ENCODE measurements around the gene AK4.
A peak's percentile ranks its signal among the peaks of the same experiment; 100 is the strongest.

AK4 gene

DNA sequence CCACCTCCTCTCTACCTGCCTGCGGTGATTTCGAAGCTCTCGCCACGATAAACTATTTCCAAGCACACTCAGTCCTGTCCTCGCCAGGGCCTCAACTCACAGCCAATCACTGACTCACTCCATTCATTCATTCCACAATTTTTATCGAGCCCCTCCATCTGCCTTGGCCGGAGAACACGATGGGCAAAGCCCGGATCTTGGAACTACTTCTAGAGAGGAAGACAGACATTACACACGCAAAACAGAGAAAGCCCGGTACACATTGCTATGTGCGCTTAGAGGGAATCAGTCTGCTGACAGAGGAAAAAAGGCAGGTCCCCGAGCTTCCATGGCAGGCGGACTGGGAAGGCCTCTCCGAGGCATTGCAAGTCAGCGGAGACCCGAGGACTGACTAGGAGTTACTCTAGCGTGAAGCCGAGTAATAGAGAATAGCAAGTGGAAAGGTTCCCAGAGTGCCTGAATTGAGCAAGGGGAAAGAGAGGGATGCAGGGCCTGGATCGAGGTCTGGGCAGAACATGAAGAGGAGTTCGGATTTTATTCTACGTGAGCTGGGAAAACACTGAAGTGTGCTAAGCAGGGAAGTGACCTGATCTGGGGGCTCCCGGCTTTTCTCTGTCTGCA lies 107.1 kb downstream of the AK4 start:
- no peak for DNase-seq

- DNase-seq, result no peak
Observed at GRCh38 chr1:65255656-65256050, 107.7 kb downstream of the AK4 start.

DNA sequence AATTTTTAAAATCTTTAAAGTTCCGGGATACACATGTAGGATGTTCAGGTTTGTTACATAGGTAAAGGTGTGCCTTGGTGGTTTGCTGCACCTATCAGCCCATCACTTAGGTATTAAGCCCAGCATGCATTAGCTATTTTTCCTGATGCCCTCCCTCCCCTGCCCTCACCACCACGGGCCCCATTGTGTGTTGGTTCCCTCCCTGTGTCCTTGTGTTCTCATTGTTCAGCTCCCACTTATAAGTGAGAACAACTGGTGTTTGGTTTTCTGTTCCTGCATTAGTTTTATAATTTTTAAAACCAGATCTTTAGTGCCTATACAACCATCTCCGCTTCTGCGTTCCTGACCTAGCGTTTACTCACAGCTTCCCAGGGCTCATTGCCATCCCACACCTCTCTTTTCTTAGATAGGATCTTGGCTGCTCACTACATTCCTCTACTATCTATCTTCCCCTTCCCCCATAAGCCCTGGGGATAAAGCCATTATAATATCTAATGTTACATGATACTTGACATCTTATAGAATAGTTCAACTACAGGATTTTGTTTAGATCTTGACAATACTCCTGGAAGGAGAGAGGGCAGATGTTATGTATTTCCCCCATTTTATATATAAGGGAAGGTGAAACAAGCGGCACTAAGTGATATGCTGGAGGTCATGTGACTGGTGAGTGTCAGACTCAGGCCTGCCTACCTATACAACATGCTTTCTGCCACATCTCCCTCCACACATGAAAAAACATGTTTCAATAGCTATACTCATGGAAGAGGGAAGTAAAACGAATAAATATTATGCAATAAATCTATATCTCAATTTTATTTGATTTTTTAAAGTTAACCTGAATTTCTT lies 109.1 kb downstream of the AK4 start:
- DNase-seq, result no peak

DNA sequence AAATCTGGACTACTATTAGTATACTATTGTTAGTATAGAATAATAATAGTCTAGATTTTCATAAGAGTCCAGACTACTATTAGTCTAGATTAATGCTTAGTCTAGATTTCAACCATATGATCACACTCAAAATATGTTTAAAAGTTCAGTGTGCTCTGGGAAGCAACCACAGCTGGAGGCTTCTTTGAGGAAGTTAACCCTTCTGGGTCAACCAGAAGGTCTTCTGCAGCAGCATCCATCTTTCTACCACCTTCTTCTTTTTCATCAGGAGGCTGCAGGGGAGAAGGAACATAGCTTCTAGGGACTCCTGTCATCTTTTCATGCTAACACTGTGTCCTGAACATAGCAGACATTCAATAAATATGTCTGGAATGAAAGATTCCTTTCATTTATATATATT lies 110.1 kb downstream of the AK4 start:
- DNase-seq, result peak; percentile 11 to 16

- DNase-seq, result no peak
Observed at GRCh38 chr1:65259816-65260215, 111.8 kb downstream of the AK4 start.

GRCh38 chr1:65260851-65261473 lies 113.0 kb downstream of the AK4 start:
- no peak for DNase-seq

- DNase-seq, result no peak
Observed at GRCh38 chr1:65263286-65263685, 115.3 kb downstream of the AK4 start.

- DNase-seq, result no peak
Observed at GRCh38 chr1:65264197-65264929, 116.4 kb downstream of the AK4 start.

DNA sequence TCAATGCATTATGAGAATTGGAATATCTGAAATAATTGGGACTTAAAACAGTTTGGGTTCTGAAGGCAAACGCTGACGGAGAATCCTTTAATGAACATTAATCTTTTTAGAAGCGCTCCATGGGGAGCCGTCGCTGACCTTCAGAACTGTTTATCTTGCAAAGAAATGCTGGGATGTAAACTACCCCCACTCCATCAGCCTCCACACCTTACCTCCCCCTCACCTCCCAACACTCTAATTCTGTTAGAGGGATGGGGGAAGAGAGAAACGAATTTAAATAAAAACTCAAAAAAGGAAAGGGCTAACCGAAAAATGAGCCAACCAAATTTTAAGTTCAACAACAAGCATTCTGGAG lies 117.3 kb downstream of the AK4 start:
- no peak for DNase-seq

GRCh38 chr1:65265651-65266351 lies 117.8 kb downstream of the AK4 start:
- no peak for DNase-seq

GRCh38 chr1:65266476-65266875 lies 118.5 kb downstream of the AK4 start:
- no peak for DNase-seq

- no peak for DNase-seq
Observed at GRCh38 chr1:65267271-65267670, 119.3 kb downstream of the AK4 start.

DNA sequence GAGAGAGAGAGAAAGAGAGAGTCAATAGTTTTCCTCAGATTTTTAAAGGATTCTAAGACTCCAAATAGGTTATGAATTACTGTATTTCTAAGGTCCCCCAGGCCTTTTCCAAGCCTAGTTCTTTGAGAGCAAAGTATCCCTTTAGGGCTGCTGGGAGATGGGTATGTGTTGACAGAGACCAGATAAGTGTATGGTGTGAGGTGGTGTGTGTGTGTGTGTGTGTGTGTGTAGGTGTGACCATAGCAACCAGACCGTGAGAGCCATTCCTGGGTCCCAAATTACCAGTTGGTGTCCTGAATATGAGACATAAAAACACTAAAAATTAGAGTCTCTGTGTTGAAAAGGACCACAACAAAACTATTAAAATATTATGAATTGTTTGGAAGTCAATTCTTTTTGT lies 119.7 kb downstream of the AK4 start:
- DNase-seq, result no peak

DNA sequence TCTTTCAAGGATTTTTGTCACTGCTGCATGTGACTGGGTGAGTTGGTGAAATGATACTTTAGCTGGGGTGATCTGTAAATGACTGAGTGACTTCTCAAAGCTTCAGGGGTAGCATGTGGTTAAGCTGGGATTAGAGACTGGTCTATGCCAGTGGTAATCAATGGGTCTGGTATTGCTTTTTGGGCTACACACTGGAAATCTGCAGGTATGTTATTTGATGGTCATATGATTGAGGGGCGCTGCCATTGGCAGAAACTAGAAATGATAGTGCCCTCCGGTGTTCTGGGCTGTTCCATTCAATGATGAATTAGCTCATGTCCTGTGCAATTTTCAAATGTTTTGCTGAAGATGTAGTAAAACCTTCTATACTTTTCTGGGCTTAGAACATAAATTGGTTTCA lies 121.6 kb downstream of the AK4 start:
- no peak for DNase-seq

DNA sequence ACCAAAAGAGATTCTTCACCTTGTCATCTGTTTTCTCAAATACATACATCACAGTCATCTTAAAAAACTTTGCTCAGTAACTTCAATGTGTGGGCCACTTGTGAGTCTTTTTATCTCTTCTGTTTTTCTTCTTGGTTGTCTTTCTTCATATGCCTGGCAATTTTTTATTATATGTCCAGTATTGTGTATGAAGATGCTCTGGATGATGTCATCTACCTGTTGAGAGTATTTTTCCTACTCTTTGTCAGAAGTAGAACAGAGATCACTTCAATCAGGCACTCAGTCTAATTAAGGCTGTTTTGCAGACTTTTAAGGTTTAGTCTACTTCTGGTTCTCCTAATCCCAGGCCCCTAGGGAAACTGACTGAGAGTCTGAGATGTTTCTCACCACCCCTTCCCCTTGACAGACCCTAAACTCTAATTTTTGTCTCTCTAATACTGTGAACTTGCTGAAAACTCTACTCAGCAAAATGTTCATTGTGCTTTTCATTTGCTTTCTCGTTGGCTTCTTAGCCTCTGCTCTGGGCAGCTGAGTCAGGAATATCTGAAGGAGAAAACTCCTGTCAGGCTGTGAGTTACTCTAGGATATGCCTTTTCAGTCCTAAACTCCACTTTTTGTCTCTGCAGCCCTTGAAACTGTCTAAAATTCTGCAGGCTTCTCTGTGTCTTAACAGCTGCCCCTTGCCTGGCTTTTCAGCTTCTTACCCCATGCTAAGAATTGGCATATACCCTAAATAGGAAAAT lies 128.4 kb downstream of the AK4 start:
- no peak for DNase-seq

DNA sequence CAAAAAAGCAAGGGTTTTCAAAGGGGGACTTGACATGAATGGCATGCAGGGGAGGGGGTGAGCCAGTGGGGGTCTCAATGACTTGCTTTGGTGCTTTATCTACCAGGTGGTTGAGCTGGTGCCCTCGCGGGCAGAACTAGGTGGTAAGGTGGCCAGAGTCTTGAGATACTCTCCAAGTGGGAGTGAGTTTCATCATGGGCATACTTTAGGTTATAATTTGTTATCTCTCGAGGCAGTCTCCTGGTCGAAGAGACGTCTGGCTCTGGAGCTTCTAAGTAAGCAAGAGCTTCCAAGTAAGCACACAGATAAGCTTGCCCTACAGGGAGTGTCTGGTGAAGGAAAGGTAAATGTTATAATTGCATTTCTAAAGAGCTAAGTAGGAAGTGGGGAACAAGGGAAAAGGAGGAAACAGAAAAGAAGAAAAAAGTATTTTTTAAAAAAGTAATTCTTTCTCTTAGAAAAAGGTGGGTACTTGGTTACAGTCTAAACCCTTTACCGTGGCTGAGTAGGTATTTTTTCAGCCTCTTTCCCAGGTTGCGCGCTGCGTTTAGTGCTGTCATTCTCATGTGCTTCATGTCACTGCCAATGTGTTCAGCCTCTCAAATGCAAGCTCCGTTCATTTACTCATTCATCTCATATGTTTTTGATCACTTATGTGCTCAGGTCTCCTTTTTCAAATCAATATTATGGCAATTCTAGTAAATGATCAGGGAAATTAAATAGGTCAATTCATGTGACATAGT lies 129.8 kb downstream of the AK4 start:
- DNase-seq, result no peak

GRCh38 chr1:65278376-65279069 lies 130.5 kb downstream of the AK4 start:
- no peak for DNase-seq

GRCh38 chr1:65279070-65279779 lies 131.2 kb downstream of the AK4 start:
- no peak for DNase-seq
